DOHH2 (cell line): ENCODE measurements around the gene ATP2B3.

Source experiments
- H3F3A ChIP-seq: fragments of 200-600 bp; sonication (generic), shearing (Covaris generic); 2 replicates; pipeline ENCODE4 v1.6.0; 2016; ENCODE audit warnings: antibody characterized with exemption, mild to moderate bottlenecking; ENCODE audit not compliant: control insufficient read depth, insufficient read depth
- H3K27ac ChIP-seq: fragments of 200-600 bp; sonication (generic); 2 replicates; pipeline ENCODE4 v1.5.1; 2014; ENCODE audit warnings: low read depth, mild to moderate bottlenecking, low read length, moderate library complexity
- H3K27me3 ChIP-seq: fragments of 200-600 bp; sonication (generic); 2 replicates; pipeline ENCODE4 v1.6.1; 2014; ENCODE audit warnings: mild to moderate bottlenecking, low read length, mixed read lengths; ENCODE audit not compliant: control insufficient read depth
- H3K36me3 ChIP-seq: fragments of 200-600 bp; sonication (generic); 2 replicates; pipeline ENCODE4 v1.6.1; 2014; ENCODE audit warnings: mild to moderate bottlenecking, low read length, moderate library complexity, mixed read lengths; ENCODE audit not compliant: control insufficient read depth
- H3K4me1 ChIP-seq: fragments of 200-600 bp; sonication (generic); 2 replicates; pipeline ENCODE4 v1.6.1; 2014; ENCODE audit warnings: mild to moderate bottlenecking, low read length, mixed read lengths; ENCODE audit not compliant: control insufficient read depth
- H3K4me2 ChIP-seq: fragments of 200-600 bp; sonication (generic); 2 replicates; pipeline ENCODE4 v1.6.0; 2014; ENCODE audit warnings: mild to moderate bottlenecking, low read length, moderate library complexity
- H3K4me3 ChIP-seq: fragments of 200-600 bp; sonication (generic); 2 replicates; pipeline ENCODE4 v1.5.1; 2014; ENCODE audit warnings: mild to moderate bottlenecking, low read length, mixed read lengths
- H3K79me2 ChIP-seq: fragments of 200-600 bp; sonication (generic); 2 replicates; pipeline ENCODE4 v1.6.1; 2014; ENCODE audit warnings: mild to moderate bottlenecking, low read length, mixed read lengths; ENCODE audit not compliant: control insufficient read depth
- H3K9me2 ChIP-seq: fragments of 200-600 bp; sonication (generic); replicated peaks from 2 replicates; pipeline ENCODE4 v1.6.1; 2014; ENCODE audit warnings: mild to moderate bottlenecking, low read length, mixed read lengths; ENCODE audit not compliant: control insufficient read depth
- H3K9me3 ChIP-seq: fragments of 200-600 bp; sonication (generic); 2 replicates; pipeline ENCODE4 v1.6.1; 2014; ENCODE audit warnings: antibody characterized with exemption, low read length, mixed read lengths; ENCODE audit not compliant: control insufficient read depth, insufficient read depth
- H4K20me1 ChIP-seq: fragments of 200-600 bp; sonication (generic); 2 replicates; pipeline ENCODE4 v1.6.0; 2014; ENCODE audit warnings: low read depth, mild to moderate bottlenecking, antibody characterized with exemption, low read length, moderate library complexity; ENCODE audit not compliant: control insufficient read depth, insufficient read depth
- CTCF ChIP-seq: fragments of 200-600 bp; sonication (generic); IDR thresholded peaks from one replicate; pipeline ENCODE4 v1.5.1; 2014; ENCODE audit warnings: antibody characterized with exemption, mild to moderate bottlenecking, low read depth, low read length; ENCODE audit not compliant: poor library complexity, severe bottlenecking
- EZH2phosphoT487 ChIP-seq: fragments of 200-600 bp; sonication (generic); IDR thresholded peaks from 2 replicates; pipeline ENCODE4 v1.6.1; 2017; ENCODE audit warnings: borderline replicate concordance, mild to moderate bottlenecking, antibody characterized with exemption, low read length, moderate library complexity, mixed read lengths

ATP2B3 gene

GRCh38 chrX:153494541-153495361 is 22.7 kb upstream of the ATP2B3 start, which contains the start of gene BGN:
BGN (plus strand) TSS chrX:153494980; CDS start chrX:153504632, 9,652 bp downstream.
- no peaks in the 10 kb centered on the region for H3K79me2 ChIP-seq
- H3K9me2 ChIP-seq: no peaks in the 10 kb centered on the region
- no peaks in the 10 kb centered on the region for H4K20me1 ChIP-seq
- TF ChIP-seq CTCF: no peak
- TF ChIP-seq EZH2phosphoT487: no peak
- H3K4me2 ChIP-seq: no peak within 1 kb of the TSS
- H3K9me3 ChIP-seq: no peaks in the 10 kb centered on the region
- H3F3A ChIP-seq: no peaks in the 10 kb centered on the region
- no peak within 1 kb of the TSS for H3K27ac ChIP-seq
- no peak within 1 kb of the TSS for H3K4me3 ChIP-seq
- no peaks in the 10 kb centered on the region for H3K27me3 ChIP-seq
- no peaks in the 10 kb centered on the region for H3K36me3 ChIP-seq
- H3K4me1 ChIP-seq: no peaks in the 10 kb centered on the region

- H3K9me3 ChIP-seq: no peaks in the 10 kb centered on the region
- no peaks in the 10 kb centered on the region for H4K20me1 ChIP-seq
- no peak overlapping the region for H3K4me2 ChIP-seq
- H3K4me1 ChIP-seq: no peaks in the 10 kb centered on the region
- no peaks in the 10 kb centered on the region for H3K9me2 ChIP-seq
- H3K27ac ChIP-seq: no peak overlapping the region
- TF ChIP-seq CTCF (no peak), EZH2phosphoT487 (no peak)
- no peaks in the 10 kb centered on the region for H3K36me3 ChIP-seq
- no peaks in the 10 kb centered on the region for H3K27me3 ChIP-seq
- no peak overlapping the region for H3K4me3 ChIP-seq
- H3F3A ChIP-seq: no peaks in the 10 kb centered on the region
- H3K79me2 ChIP-seq: no peaks in the 10 kb centered on the region
Observed at GRCh38 chrX:153495362-153495751, 22.1 kb upstream of the ATP2B3 start.

GRCh38 chrX:153495903-153496589 is 21.4 kb upstream of the ATP2B3 start:
- no peak overlapping the region for H3K27ac ChIP-seq
- H3K9me2 ChIP-seq: no peaks in the 10 kb centered on the region
- no peak overlapping the region for H3K4me3 ChIP-seq
- H3K79me2 ChIP-seq: no peaks in the 10 kb centered on the region
- TF ChIP-seq EZH2phosphoT487: no peak
- no peak for TF ChIP-seq CTCF
- no peaks in the 10 kb centered on the region for H4K20me1 ChIP-seq
- no peaks in the 10 kb centered on the region for H3K4me1 ChIP-seq
- no peaks in the 10 kb centered on the region for H3F3A ChIP-seq
- no peaks in the 10 kb centered on the region for H3K9me3 ChIP-seq
- H3K36me3 ChIP-seq: no peaks in the 10 kb centered on the region
- H3K4me2 ChIP-seq: no peak overlapping the region
- H3K27me3 ChIP-seq: no peaks in the 10 kb centered on the region
